T-helper 2 cell (primary cell): ENCODE results near the gene RARG.
A peak's percentile ranks its signal among the peaks of the same experiment; 100 is the strongest.
"Not testable (repeated sequence)": the region's sequence is repeated elsewhere in the genome, so short reads cannot be mapped to it uniquely, and the experiment has no call there.

Experiments used
- DNase-seq, 5 experiments: peaks; one replicate each; pipeline versions ENCODE4 v3.0.0 to v3.0.0-alpha.2; 2012 to 2022

The RARG gene

DNA sequence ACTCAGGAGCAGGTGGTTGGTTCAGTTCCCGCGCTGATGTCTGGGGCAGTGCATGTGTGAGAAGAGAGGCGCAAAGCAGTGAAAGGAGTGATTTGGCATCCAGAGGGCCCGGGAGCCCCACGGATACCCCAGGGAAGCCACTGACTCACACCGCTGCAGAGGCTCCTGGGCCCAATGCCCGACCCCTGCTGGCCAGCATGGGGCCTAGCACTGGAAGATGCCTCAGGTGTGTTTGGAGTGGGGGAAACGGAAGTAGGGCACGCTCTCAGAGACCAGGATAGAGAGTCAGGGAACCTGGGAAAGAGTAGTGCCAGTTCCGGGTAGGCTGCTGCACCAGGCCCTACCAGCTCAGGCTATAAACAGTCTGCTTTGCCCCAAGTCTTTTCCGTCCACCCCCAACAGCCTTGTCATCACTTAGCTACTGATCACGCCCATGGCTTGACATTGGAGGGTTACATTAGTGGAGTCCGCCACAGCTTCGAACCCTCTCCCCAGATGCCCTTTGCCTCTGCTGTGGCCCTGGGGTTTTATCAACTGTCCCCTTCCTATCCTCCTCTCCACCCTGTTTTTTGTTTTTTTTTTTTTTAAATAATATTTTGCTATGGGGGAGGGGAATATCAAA is 41.8 kb downstream of the RARG start:
- DNase-seq: peak in 2 of 5 experiments; percentile 27 to 58

GRCh38 chr12:53187145-53187899 is 44.7 kb downstream of the RARG start:
- no peak for DNase-seq

- DNase-seq: no peak
Observed at GRCh38 chr12:53186745-53187144, 45.3 kb downstream of the RARG start.

GRCh38 chr12:53185582-53186153 is 46.3 kb downstream of the RARG start:
- no peak for DNase-seq

DNA sequence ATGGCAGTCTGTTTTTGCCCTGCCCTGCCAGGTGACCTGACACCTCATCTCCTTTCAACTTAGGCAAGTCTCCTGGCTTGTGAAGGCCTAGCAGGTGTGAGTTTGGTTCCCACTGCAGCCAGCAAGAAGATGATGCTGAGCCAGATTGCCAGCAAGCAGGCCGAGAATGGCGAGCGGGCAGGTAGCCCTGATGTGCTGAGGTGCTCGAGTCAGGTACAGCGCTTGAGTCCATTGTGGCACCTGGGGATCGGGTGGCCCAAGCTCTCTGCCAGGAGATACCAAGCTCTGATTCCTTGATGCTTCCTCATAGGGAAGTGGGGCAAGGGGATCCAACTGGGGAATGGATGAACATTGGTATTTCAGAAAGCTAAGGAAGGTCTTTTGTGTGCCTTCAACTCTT is 47.2 kb downstream of the RARG start:
- DNase-seq: no peak

DNA sequence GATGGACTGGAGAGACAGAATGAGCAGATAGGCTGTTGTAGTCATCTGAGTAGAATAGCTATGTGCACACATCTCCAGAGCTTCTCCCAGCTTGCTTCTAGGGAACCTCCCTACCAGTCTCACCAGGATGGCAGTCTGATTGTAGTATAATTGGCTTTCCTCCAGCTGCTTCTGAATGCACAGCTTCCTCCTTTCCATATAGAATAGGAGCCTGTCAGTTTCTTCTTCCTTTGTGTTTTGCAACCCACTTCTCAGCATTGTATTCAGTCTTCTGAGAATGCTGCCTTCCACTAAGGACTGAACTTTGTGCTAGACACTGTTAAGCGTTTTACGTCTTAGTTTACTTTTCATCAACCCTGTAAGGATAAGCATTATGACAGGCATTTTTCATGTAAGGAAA is 49.1 kb downstream of the RARG start:
- DNase-seq: no peak

DNA sequence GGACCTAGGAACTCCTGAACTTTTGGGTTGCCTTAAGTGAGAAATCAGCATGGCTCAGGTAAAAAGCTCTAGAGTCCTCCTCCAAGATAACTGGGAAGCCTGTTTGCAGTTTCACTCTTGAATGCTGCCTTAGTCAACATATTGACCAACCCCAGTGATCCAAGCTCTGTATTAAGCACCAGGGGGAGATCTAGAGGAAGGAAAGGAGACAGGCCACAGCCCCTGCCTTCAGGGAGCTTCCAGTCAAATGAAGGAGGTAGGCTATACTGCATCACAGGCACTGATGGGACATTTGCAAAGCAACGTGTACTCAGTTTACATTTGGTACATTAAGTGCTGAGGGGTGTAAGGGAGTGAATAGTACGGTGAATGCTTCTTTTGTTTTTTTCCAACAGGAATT is 50.1 kb downstream of the RARG start:
- DNase-seq: no peak

DNA sequence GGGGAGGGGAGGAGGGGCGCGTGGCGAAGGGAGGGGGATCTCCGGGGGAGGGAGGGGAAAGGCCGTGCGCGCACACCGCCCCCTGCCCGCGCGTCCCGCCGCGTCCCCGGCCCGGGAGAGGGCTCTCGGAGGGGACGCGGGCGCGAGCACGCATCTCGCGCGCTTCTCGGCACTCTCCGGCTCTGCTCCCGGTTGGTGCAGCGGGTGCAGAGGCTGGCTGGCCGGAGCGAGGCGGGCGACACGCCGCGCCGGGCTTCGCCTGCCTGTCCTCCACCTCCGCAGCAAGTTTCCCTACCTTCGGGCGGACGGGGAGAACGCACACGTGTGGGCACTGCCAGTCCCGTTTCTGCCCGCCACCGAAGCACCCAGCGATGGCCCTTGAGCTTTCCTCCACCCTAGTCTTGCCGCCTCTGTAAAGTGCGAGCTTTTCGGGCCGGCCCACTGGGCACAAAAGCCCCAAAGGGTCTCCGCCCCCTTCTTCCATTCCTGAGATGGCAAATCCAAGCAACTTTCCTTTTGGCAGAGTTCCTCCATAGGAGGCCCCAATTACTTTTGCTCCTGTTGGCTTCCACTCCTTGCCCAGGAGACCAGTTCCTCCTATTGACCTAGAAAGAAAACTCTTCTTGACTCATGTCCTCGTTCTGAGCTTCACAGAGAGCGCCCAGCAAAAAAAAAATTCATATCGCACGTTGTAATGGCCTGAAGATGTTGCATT is 50.9 kb downstream of the RARG start:
- DNase-seq: peak in 4 of 5 experiments; percentile 58 to 91 (median 68)

- peak; percentile 95 to 99 (median 97) for DNase-seq
Observed at GRCh38 chr12:53180220-53180930, 51.6 kb downstream of the RARG start, which contains the start of the genes CSAD and ZNF740. Gene CSAD (minus strand): TSS chr12:53180925. CDS start chr12:53173470, 7,455 bp downstream. Gene ZNF740 (plus strand): TSS chr12:53180722. CDS start chr12:53181984, 1,262 bp downstream.

DNA sequence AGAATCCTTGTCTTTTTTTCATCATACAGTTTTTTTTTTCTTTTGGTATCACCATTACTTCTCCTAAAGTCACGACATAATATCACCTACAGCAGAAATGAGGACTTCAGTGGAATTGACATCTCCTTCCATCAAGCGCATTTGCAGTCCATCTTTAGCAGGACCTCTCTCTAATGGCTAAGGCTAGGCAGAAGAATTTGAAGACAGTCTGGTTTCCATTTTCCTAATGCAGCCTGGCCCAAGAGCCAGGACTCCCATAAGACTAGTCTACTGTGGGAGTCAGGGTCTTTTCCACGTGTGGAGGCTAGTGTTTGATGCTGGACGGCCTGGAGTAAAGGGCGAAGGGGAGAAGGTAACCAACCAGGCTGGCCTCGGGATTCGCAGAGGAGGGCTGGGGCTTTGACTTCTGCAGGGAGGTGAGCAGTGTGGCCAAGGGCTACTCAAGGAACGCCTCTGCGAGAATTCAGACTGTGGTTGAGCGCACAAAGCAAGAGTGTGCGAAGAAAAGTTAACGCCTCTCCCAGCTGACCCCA is 52.3 kb downstream of the RARG start:
- no peak for DNase-seq

DNA sequence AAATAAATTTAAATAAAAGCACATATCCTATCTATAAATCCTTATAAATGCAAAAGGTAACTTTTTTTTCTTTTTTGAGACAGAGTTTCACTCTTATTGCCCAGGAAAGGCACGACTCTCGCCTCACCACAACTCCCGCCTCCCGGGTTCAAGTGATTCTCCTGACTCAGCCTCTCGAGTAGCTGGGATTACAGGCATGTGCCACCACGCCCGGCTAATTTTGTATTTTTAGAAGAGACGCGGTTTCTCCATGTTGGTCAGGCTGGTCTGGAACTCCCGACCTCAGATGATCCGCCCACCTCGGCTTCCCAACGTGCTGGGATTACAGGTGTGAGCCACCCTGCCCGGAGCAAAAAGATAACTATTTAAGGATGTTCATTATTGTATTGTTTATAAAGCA is 53.2 kb downstream of the RARG start:
- DNase-seq: not testable (repeated sequence)

DNA sequence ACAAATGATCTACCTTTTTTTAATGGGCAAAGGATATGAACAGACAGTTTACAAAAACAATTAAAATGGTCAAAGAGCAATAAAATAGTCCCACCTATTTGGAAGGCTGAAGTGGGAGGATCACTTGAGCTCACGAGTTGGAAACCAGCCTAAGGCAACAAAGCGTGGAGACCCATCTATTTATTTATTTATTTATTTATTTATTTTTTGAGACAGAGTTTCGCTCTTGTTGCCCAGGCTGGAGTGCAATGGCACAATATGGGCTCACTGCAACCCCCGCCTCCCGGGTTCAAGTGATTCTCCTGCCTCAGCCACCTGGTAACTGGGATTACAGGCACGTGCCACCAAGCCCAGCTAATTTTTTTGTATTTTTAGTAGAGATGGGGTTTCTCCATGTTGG is 54.6 kb downstream of the RARG start:
- not testable (repeated sequence) for DNase-seq

- DNase-seq: no peak
Observed at GRCh38 chr12:53176750-53177149, 55.3 kb downstream of the RARG start.

DNA sequence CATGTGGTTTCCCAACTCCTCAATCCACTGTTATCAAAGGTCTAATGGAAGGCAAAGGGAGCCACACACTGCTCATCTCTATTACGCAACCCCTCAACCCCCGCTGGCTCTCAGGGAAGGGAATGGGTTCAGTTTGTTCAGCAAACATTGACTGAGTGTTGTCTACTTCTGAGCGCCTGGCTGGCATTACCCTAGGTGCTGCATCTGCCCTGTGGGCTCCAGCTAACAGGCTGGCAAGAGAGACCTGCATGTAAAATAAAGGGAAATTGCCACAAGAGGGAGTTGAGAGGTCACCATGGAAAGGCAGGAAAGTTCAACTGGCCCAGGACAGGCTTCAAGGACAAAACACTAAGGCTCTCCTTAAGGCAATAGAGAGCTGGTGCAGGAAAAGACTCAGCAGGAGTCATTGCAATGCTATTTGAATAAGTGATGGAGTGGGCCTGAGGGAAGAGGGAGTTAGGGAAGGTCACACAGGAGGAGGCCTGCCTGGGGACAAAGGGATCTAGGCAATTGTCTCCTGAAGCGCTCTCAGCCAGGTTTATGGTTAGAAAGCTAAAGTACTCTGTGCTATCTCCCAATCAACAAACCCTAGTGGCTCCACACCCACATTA is 57.0 kb downstream of the RARG start:
- DNase-seq: no peak

DNA sequence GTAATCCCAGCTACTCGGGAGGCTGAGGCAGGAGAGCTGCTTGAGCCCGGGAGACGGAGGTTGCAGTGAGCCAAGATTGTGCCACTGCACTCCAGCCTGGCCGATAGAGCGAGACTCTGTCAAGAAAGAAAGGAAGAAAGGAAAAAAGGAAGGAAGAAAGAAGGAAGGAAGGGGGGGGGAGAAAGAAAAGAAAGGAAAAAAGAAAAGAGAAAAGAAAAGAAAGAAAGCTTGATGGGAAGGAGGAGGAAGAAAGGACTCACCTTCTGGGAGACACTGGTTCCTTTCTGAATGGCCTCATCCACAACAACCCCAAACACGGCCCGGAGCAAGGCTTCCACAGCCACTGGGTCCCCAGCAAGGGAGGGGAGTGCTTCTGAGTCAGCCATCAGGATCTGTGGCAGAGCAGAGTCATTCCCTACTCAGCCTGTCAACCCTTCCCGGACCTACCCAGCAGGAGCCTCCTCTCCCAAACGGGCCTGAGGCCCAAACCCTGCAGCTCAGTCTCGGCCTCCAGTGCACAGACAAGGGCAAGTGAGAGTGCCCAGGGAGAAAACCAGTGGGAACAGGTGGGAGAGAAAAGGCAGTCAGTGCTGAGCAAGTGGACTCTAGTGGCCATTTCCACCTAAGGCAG is 58.8 kb downstream of the RARG start:
- no peak for DNase-seq

GRCh38 chr12:53172352-53172751 is 59.7 kb downstream of the RARG start:
- DNase-seq: no peak

DNA sequence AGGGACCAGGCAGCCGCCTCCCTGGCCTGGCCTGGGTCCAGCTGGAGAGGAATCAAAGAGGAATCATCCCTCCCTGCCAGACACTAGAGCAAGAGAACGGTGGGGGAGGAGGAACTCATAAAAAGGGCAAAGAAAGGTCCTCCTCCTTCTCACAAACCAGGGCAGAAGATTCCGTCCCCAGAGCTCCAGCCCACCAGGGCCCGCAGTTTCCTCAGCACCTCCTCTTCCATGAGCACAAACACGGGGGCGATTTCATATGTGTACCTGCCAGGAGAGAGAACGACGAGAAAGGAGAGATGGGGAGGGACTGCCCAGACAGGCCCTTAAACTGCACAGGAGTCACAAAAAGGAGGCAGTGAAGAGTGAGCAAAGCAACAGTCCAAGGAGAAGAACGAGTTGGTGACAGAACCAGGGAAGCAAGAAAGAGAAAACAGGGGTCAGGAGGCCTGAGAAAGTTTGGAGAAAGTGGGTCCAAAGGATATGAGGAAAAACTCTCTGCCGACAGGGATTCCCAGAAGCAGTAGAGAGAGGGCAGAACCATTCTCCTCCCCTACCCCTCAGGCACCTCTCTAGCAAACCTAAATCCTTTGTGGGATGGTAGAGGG is 60.2 kb downstream of the RARG start:
- DNase-seq: no peak

- DNase-seq: no peak
Observed at GRCh38 chr12:53170876-53171724, 60.9 kb downstream of the RARG start.

DNA sequence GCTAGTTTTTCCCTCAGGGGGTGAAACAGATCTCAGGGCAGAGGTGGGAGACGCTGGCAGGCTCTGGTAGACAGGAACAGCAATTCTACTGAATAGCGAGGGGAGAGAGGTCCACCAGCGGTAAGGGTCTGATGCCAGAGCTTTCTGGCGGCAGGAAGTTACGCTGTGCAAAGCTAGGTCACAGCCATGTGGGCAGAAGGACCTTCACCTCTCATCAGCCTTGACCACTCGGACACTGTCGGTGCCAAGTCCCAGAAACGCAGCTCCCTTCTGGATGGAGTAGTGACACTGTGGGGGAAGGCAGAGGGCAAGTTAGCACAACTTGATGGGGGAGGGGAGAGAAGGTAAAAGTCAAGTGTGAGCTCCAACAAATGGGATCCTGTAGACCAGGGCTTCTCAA is 61.8 kb downstream of the RARG start:
- DNase-seq: no peak

- DNase-seq: no peak
Observed at GRCh38 chr12:53169644-53170043, 62.4 kb downstream of the RARG start.
